HEK293 (cell line): ENCODE results near the gene PTGER1.
A peak's percentile ranks its signal among the peaks of the same experiment; 100 is the strongest.

Experiments used
- CTCF ChIA-PET: fragments of 350-600 bp; formaldehyde crosslinking; extraction: SDS; loops from one replicate; lab custom pipeline; 2021; ENCODE audit warnings: antibody characterized with exemption; lab: Yijun Ruan, JAX
- POLR2A ChIA-PET: fragments of 300-600 bp; formaldehyde crosslinking; extraction: SDS; loops from one replicate; lab custom pipeline; 2020; ENCODE audit warnings: antibody characterized with exemption, inconsistent platforms; lab: Yijun Ruan, JAX
- H3K27ac ChIP-seq: fragments of 200-500 bp; sonication (Bioruptor generic); 2 replicates; pipeline ENCODE4 v1.5.1; 2014; ENCODE audit warnings: low read depth, low read length, control low read depth, inconsistent platforms; ENCODE audit errors: extremely low read depth
- H3K36me3 ChIP-seq, 2 experiments: fragments of 200-500 bp in 1 of 2; sonication (Bioruptor generic) in 1 of 2; 1 replicate in 1 of 2; 2 replicates in 1 of 2; pipeline ENCODE4 v1.5.1; 2014 to 2017; ENCODE audit warnings: inconsistent platforms in 2 of 2, low read length in 2 of 2; ENCODE audit not compliant: control insufficient read depth in 2 of 2, insufficient read depth in 1 of 2
- H3K4me1 ChIP-seq: fragments of 200-500 bp; sonication (Bioruptor generic); 2 replicates; pipeline ENCODE4 v1.5.1; 2014; ENCODE audit warnings: mild to moderate bottlenecking, low read length, inconsistent platforms; ENCODE audit not compliant: control insufficient read depth, insufficient read depth
- H3K4me3 ChIP-seq: 2 replicates; pipeline ENCODE4 v1.5.1; 2011; ENCODE audit warnings: low read depth, mild to moderate bottlenecking, control low read depth, low read length, moderate library complexity
- H3K9me3 ChIP-seq: fragments of 200-500 bp; sonication (Bioruptor generic); 2 replicates; pipeline ENCODE4 v1.5.1; 2014; ENCODE audit warnings: low read depth, low read length, inconsistent platforms; ENCODE audit not compliant: control insufficient read depth, insufficient read depth
- KLF1 ChIP-seq: fragments of 450-650 bp; formaldehyde crosslinking; IDR thresholded peaks from 2 replicates; pipeline ENCODE4 v1.5.1; 2016; ENCODE audit warnings: missing biosample characterization, missing genetic modification characterization
- RBAK ChIP-seq: fragments of 450-650 bp; formaldehyde crosslinking; IDR thresholded peaks from 2 replicates; pipeline ENCODE4 v1.5.1; 2016; ENCODE audit warnings: missing biosample characterization, missing genetic modification characterization
- SCRT1 ChIP-seq: fragments of 450-650 bp; formaldehyde crosslinking; IDR thresholded peaks from 2 replicates; pipeline ENCODE4 v1.5.1; 2016; ENCODE audit warnings: missing biosample characterization, missing genetic modification characterization, borderline replicate concordance
- SP2 ChIP-seq: fragments of 450-650 bp; formaldehyde crosslinking; IDR thresholded peaks from 2 replicates; pipeline ENCODE4 v1.5.1; 2016; ENCODE audit warnings: missing biosample characterization, missing genetic modification characterization
- ZBTB1 ChIP-seq: fragments of 450-650 bp; formaldehyde crosslinking; IDR thresholded peaks from 2 replicates; pipeline ENCODE4 v1.5.1; 2016; ENCODE audit warnings: missing biosample characterization, missing genetic modification characterization
- ZBTB17 ChIP-seq: fragments of 450-650 bp; formaldehyde crosslinking; IDR thresholded peaks from 2 replicates; pipeline ENCODE4 v1.5.1; 2016; ENCODE audit warnings: missing biosample characterization, missing genetic modification characterization
- ZBTB21 ChIP-seq: fragments of 450-650 bp; formaldehyde crosslinking; IDR thresholded peaks from 2 replicates; pipeline ENCODE4 v1.5.1; 2017; ENCODE audit warnings: missing biosample characterization, missing genetic modification characterization
- ZBTB48 ChIP-seq: fragments of 450-650 bp; formaldehyde crosslinking; IDR thresholded peaks from 2 replicates; pipeline ENCODE4 v1.5.1; 2016; ENCODE audit warnings: missing biosample characterization, missing genetic modification characterization
- ZFP41 ChIP-seq: fragments of 450-650 bp; formaldehyde crosslinking; IDR thresholded peaks from 2 replicates; pipeline ENCODE4 v1.5.1; 2016; ENCODE audit warnings: missing biosample characterization, missing genetic modification characterization, borderline replicate concordance
- ZIC2 ChIP-seq: fragments of 450-650 bp; formaldehyde crosslinking; IDR thresholded peaks from 2 replicates; pipeline ENCODE4 v1.5.1; 2016; ENCODE audit warnings: missing biosample characterization, missing genetic modification characterization
- ZNF10 ChIP-seq: fragments of 450-650 bp; formaldehyde crosslinking; IDR thresholded peaks from 2 replicates; pipeline ENCODE4 v1.5.1; 2017; ENCODE audit warnings: missing biosample characterization, missing genetic modification characterization
- ZNF155 ChIP-seq: fragments of 450-650 bp; formaldehyde crosslinking; IDR thresholded peaks from 2 replicates; pipeline ENCODE4 v1.5.1; 2016; ENCODE audit warnings: missing biosample characterization, missing genetic modification characterization
- ZNF175 ChIP-seq: fragments of 450-650 bp; formaldehyde crosslinking; IDR thresholded peaks from 2 replicates; pipeline ENCODE4 v1.5.1; 2016; ENCODE audit warnings: missing biosample characterization, missing genetic modification characterization
- ZNF202 ChIP-seq: fragments of 450-650 bp; formaldehyde crosslinking; IDR thresholded peaks from 2 replicates; pipeline ENCODE4 v1.5.1; 2016; ENCODE audit warnings: missing biosample characterization, missing genetic modification characterization, borderline replicate concordance
- ZNF266 ChIP-seq: fragments of 450-650 bp; formaldehyde crosslinking; IDR thresholded peaks from 2 replicates; pipeline ENCODE4 v1.5.1; 2016; ENCODE audit warnings: missing biosample characterization, missing genetic modification characterization, low read depth
- ZNF302 ChIP-seq: fragments of 450-650 bp; formaldehyde crosslinking; IDR thresholded peaks from 2 replicates; pipeline ENCODE4 v1.5.1; 2016; ENCODE audit warnings: missing biosample characterization, missing genetic modification characterization, low read depth
- ZNF311 ChIP-seq: fragments of 450-650 bp; formaldehyde crosslinking; IDR thresholded peaks from 2 replicates; pipeline ENCODE4 v1.5.1; 2017; ENCODE audit warnings: missing biosample characterization, missing genetic modification characterization, borderline replicate concordance
- ZNF518A ChIP-seq: fragments of 450-650 bp; formaldehyde crosslinking; conservative IDR thresholded peaks from 2 replicates; pipeline ENCODE4 v1.5.1; 2016; ENCODE audit warnings: low read depth, missing biosample characterization, missing genetic modification characterization
- ZNF521 ChIP-seq: fragments of 450-650 bp; formaldehyde crosslinking; IDR thresholded peaks from 2 replicates; pipeline ENCODE4 v1.5.1; 2017; ENCODE audit warnings: missing biosample characterization, mild to moderate bottlenecking, missing genetic modification characterization
- ZNF558 ChIP-seq: fragments of 450-650 bp; formaldehyde crosslinking; IDR thresholded peaks from 2 replicates; pipeline ENCODE4 v1.5.1; 2016; ENCODE audit warnings: missing biosample characterization, missing genetic modification characterization
- ZNF623 ChIP-seq: fragments of 450-650 bp; formaldehyde crosslinking; IDR thresholded peaks from 2 replicates; pipeline ENCODE4 v1.5.1; 2016; ENCODE audit warnings: missing biosample characterization, missing genetic modification characterization
- ZNF707 ChIP-seq: fragments of 450-650 bp; formaldehyde crosslinking; IDR thresholded peaks from 2 replicates; pipeline ENCODE4 v1.5.1; 2016; ENCODE audit warnings: missing biosample characterization, missing genetic modification characterization
- ZNF837 ChIP-seq: fragments of 450-650 bp; formaldehyde crosslinking; IDR thresholded peaks from 2 replicates; pipeline ENCODE4 v1.5.1; 2016; ENCODE audit warnings: missing biosample characterization, missing genetic modification characterization
- ZSCAN23 ChIP-seq: fragments of 450-650 bp; formaldehyde crosslinking; IDR thresholded peaks from 2 replicates; pipeline ENCODE4 v1.5.1; 2016; ENCODE audit warnings: missing biosample characterization, missing genetic modification characterization
- ZXDB ChIP-seq: fragments of 450-650 bp; formaldehyde crosslinking; IDR thresholded peaks from 2 replicates; pipeline ENCODE4 v1.5.1; 2016; ENCODE audit warnings: missing biosample characterization, missing genetic modification characterization
- TF ChIP-seq, protein P1 (sequence below): fragments of 450-650 bp; formaldehyde crosslinking; IDR thresholded peaks from 2 replicates; pipeline ENCODE4 v1.5.1; 2016; ENCODE audit warnings: missing biosample characterization, missing genetic modification characterization
- TF ChIP-seq, protein P2 (sequence below): fragments of 450-650 bp; formaldehyde crosslinking; IDR thresholded peaks from 2 replicates; pipeline ENCODE4 v1.5.1; 2016; ENCODE audit warnings: missing biosample characterization, missing genetic modification characterization

The PTGER1 gene

DNA sequence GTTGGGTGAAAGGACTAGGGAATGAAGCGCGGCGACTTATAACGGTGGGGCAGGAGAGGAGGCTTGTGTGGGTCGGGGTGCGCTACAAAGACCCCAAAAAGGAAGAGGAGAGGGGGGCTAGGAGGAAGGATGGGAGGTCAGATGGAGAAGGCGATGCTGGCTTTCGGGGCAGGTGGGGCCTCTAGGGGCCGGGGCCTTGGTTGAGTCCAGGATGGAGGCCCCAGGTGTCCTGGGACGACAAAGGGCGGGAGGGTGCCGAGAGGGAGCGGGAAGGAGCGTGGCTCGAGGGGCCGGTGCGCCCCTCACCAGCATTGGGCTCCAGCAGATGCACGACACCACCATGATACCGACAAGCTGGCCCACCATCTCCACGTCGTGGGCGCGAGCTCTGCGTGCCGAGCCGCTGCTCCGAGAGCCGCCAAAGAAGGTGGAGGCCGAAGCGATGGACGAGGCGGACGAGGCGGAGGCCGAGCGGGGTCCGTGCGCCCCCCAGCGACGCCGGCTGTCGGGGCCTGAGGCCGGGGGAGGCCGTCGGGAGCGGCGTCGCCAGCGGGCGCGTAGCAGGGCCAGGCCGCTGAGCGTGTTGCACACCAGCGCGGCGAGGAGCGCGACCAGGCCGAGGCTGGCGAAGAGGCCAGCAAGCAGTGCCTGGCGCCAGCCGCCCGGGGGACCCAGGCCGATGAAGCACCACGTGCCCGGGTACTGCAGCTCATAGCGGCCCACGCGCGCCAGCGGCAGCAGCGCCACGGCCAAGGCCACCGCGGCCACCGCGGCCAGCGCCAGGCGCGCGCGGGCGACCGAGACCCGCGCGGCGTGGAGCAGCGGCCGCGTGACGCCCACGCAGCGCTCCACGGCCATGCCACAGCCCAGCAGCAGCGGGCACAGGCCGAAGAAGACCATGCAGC, 1.8 kb downstream of the PTGER1 start (continued):
- no peak for TF ChIP-seq ZNF155 (tag by site-specific recombination)
- TF ChIP-seq ZNF521 (tag by site-specific recombination), result no peak
- TF ChIP-seq ZNF202 (tag by site-specific recombination), result no peak
- TF ChIP-seq ZNF311 (tag by site-specific recombination), result no peak
- no peak for TF ChIP-seq ZXDB (tag by site-specific recombination)

DNA sequence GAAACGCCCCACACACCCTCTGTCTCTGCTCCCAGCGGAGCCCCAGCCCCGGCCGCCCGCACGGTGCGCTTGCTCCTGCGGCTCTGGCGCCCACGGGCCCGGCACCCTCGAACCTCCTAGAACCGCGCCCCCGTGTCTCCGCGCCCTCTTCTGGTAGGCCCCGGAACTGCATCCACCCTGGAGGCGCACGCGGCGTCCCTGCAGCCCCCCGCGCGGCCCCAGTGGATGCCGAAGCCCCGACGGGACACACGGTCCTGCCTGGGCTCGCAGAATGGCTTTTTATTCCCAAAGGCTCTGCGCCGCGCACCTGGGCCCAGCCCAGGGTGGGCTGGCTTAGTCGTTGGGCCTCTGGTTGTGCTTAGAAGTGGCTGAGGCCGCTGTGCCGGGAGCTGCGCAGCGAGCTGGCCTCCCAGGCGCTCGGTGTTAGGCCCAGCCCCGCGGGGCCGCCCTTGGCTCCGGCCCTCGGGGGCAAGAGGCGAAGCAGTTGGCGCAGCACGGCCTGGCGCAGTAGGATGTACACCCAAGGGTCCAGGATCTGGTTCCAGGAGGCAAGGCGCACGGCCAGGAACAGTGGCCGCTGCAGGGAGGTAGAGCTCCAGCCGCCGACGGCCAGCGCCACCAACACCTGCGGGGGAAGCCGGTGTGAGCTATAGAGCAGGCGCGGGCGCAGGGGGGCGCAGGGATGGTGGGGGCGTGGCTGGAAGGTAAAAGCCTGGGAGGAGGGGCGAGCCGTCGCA, 2.8 kb downstream of the PTGER1 start:
- POLR2A ChIA-PET, result interaction anchor here (0.6 to 2.3 kb wide), 2 partner anchors 336 to 520 kb away, joined by 6 to 8 read pairs; partner anchors contain the start of gene ASF1B
- no peak overlapping the region for H3K4me3 ChIP-seq
- H3K9me3 ChIP-seq, result no peaks in the 10 kb centered on the region
- CTCF ChIA-PET, result interaction anchor here (0.6 to 2.0 kb wide), 16 partner anchors 8 to 1094 kb away, joined by 3 to 12 read pairs (median 4); partner anchors contain the start of genes ASF1B and GIPC1
- no peak overlapping the region for H3K27ac ChIP-seq
- H3K4me1 ChIP-seq, result no peaks in the 10 kb centered on the region; the same call in 1 of the 2 replicates
- H3K36me3 ChIP-seq, result peaks cover 0 to 33% of the 10 kb centered on the region in 2 experiments; a peak in 2 of 3 replicates
- no peak for TF ChIP-seq ZBTB1 (tag by site-specific recombination)
- TF ChIP-seq, protein P1, sequence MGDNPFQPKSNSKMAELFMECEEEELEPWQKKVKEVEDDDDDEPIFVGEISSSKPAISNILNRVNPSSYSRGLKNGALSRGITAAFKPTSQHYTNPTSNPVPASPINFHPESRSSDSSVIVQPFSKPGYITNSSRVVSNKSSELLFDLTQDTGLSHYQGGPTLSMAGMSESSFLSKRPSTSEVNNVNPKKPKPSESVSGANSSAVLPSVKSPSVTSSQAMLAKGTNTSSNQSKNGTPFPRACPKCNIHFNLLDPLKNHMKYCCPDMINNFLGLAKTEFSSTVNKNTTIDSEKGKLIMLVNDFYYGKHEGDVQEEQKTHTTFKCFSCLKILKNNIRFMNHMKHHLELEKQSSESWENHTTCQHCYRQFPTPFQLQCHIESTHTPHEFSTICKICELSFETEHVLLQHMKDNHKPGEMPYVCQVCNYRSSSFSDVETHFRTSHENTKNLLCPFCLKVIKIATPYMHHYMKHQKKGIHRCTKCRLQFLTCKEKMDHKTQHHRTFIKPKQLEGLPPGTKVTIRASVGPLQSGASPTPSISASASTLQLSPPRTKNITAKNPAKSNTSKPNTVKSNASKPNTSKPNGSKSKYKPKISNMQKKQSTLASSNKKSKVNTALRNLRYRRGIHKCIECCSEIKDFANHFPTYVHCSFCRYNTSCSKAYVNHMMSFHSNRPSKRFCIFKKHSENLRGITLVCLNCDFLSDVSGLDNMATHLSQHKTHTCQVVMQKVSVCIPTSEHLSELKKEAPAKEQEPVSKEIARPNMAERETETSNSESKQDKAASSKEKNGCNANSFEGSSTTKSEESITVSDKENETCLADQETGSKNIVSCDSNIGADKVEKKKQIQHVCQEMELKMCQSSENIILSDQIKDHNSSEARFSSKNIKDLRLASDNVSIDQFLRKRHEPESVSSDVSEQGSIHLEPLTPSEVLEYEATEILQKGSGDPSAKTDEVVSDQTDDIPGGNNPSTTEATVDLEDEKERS (tag by site-specific recombination), result no peak
- TF ChIP-seq ZNF518A (tag by site-specific recombination), result no peak
- no peak for TF ChIP-seq ZFP41 (tag by site-specific recombination)
- no peak for TF ChIP-seq ZNF175
- TF ChIP-seq SP2, result no peak
- no peak for TF ChIP-seq ZBTB21 (tag by site-specific recombination)
- TF ChIP-seq ZNF302 (tag by site-specific recombination), result no peak
- TF ChIP-seq RBAK, result no peak
- TF ChIP-seq ZNF707 (tag by site-specific recombination), result no peak
- no peak for TF ChIP-seq SCRT1 (tag by site-specific recombination)
- TF ChIP-seq ZNF837 (tag by site-specific recombination), result no peak
- no peak for TF ChIP-seq ZNF266
- no peak for TF ChIP-seq ZBTB17 (tag by site-specific recombination)
- TF ChIP-seq ZNF10 (tag by site-specific recombination), result no peak
- TF ChIP-seq ZNF558, result no peak
- TF ChIP-seq ZBTB48 (tag by site-specific recombination), result no peak
- no peak for TF ChIP-seq ZIC2 (tag by site-specific recombination)
- no peak for TF ChIP-seq ZSCAN23 (tag by site-specific recombination)
- TF ChIP-seq KLF1, result peak; percentile 37; the same call in 1 of the 2 replicates
- TF ChIP-seq, protein P2, sequence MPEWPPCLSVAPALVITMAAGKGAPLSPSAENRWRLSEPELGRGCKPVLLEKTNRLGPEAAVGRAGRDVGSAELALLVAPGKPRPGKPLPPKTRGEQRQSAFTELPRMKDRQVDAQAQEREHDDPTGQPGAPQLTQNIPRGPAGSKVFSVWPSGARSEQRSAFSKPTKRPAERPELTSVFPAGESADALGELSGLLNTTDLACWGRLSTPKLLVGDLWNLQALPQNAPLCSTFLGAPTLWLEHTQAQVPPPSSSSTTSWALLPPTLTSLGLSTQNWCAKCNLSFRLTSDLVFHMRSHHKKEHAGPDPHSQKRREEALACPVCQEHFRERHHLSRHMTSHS (tag by site-specific recombination), result no peak
- no peak for TF ChIP-seq ZNF623 (tag by site-specific recombination)
- TF ChIP-seq ZNF202 (tag by site-specific recombination), result 0 out of 2 replicates have a peak, but pooled peaks have one; percentile 18
